B cell (primary cell): Measurements from ENCODE around the gene MED27. TPM values are rescaled to one million over a fixed set of nuclear protein-coding genes. Genes with fewer than 3 reads are reported as not detected.
"Not testable (repeated sequence)": the region's sequence is repeated elsewhere in the genome, so short reads cannot be mapped to it uniquely, and the experiment has no call there.

Experiments used
- ATAC-seq: fragments of 200-7000 bp; cut with Tn5 transposase; one replicate; pipeline ENCODE4 v1.10.0; 2021; ENCODE audit warnings: low read depth, mild to moderate bottlenecking, moderate number of reproducible peaks, moderate library complexity
- CTCF ChIA-PET: fragments of 350-600 bp; sonication (Branson Sonifier 250); formaldehyde crosslinking; loops from one replicate; lab custom pipeline; 2021; ENCODE audit warnings: antibody characterized with exemption, inconsistent platforms; lab: Charles Lee
- POLR2A ChIA-PET: fragments of 350-600 bp; sonication (Branson Sonifier 250); formaldehyde crosslinking; loops from one replicate; lab custom pipeline; 2021; ENCODE audit warnings: antibody characterized with exemption; lab: Charles Lee
- DNase-seq: peaks from one replicate; pipeline ENCODE4 v3.0.0; 2013
- H2AFZ ChIP-seq: 2 replicates; pipeline ENCODE4 v1.6.1; 2012; ENCODE audit warnings: mild to moderate bottlenecking, low read depth, low read length; ENCODE audit not compliant: insufficient read depth, poor library complexity, severe bottlenecking
- H3K27ac ChIP-seq, 2 donors: 1 replicate in 1 of 2; 2 replicates in 1 of 2; pipeline ENCODE4 v1.5.1; 2012 to 2013; ENCODE audit warnings: low read length in 2 of 2, mild to moderate bottlenecking in 2 of 2, moderate library complexity in 1 of 2
- H3K27me3 ChIP-seq, 4 experiments: fragments of 200-600 bp in 1 of 4; sonication (generic) in 1 of 4; replicated peaks in 1 of 4; 1 replicate in 2 of 4; 2 replicates in 2 of 4; pipeline versions ENCODE4 v1.6.1 to v1.7.0; 2013 to 2016; ENCODE audit warnings: low read length in 3 of 4, mild to moderate bottlenecking in 2 of 4, mixed read lengths in 1 of 4, moderate library complexity in 1 of 4; ENCODE audit not compliant: insufficient read depth in 4 of 4, control insufficient read depth in 3 of 4; ENCODE audit errors: control extremely low read depth in 1 of 4
- H3K36me3 ChIP-seq, 2 experiments: replicated peaks in 1 of 2; 1 replicate in 1 of 2; 2 replicates in 1 of 2; pipeline versions ENCODE4 v1.6.1 to v1.7.1; 2013; ENCODE audit warnings: low read length in 1 of 2; ENCODE audit not compliant: insufficient read depth in 2 of 2, control insufficient read depth in 1 of 2; ENCODE audit errors: control extremely low read depth in 1 of 2, extremely low read depth in 1 of 2
- H3K4me1 ChIP-seq, 2 donors: fragments of 200-600 bp in 1 of 2; sonication (generic) in 1 of 2; 1 replicate in 1 of 2; 2 replicates in 1 of 2; pipeline versions ENCODE4 v1.5.1 to v1.6.1; 2013 to 2017; ENCODE audit warnings: low read length in 2 of 2; ENCODE audit not compliant: control insufficient read depth in 2 of 2, insufficient read depth in 2 of 2
- H3K4me2 ChIP-seq: replicated peaks from 2 replicates; pipeline ENCODE3; 2012; ENCODE audit warnings: mild to moderate bottlenecking, low read depth, low read length; ENCODE audit not compliant: poor library complexity, severe bottlenecking
- H3K4me3 ChIP-seq, 5 experiments: fragments of 200-600 bp in 1 of 5; sonication (generic) in 1 of 5; 1 replicate in 3 of 5; 2 replicates in 2 of 5; pipeline versions ENCODE4 v1.5.1 to v1.7.0; 2011 to 2016; ENCODE audit warnings: low read length in 4 of 5, mild to moderate bottlenecking in 4 of 5, low read depth in 2 of 5, control low read depth in 1 of 5, moderate library complexity in 1 of 5; ENCODE audit not compliant: insufficient read depth in 1 of 5; ENCODE audit errors: control extremely low read depth in 1 of 5, extremely low read depth in 1 of 5
- H3K79me2 ChIP-seq: fragments of 200-600 bp; sonication (generic); one replicate; pipeline ENCODE4 v1.6.0; 2016; ENCODE audit warnings: low read length; ENCODE audit not compliant: control insufficient read depth, insufficient read depth
- H3K9ac ChIP-seq: fragments of 200-600 bp; sonication (generic); 2 replicates; pipeline ENCODE4 v1.6.1; 2017; ENCODE audit warnings: mild to moderate bottlenecking, low read length, moderate library complexity
- H3K9me3 ChIP-seq, 3 donors: one replicate each; pipeline versions ENCODE4 v1.6.1 to v1.7.1; 2013; ENCODE audit warnings: low read length in 2 of 3; ENCODE audit not compliant: control insufficient read depth in 2 of 3, insufficient read depth in 1 of 3; ENCODE audit errors: control extremely low read depth in 1 of 3
- H4K20me1 ChIP-seq: 2 replicates; pipeline ENCODE4 v1.6.0; 2012; ENCODE audit warnings: mild to moderate bottlenecking, low read length; ENCODE audit not compliant: insufficient read depth, control insufficient read depth, poor library complexity, severe bottlenecking
- H3K27ac Mint-ChIP-seq: one replicate; pipeline ENCODE4 v1.8.0; 2021; ENCODE audit warnings: mixed read lengths
- H3K27me3 Mint-ChIP-seq: one replicate; pipeline ENCODE4 v1.8.0; 2021; ENCODE audit warnings: mixed read lengths
- H3K4me1 Mint-ChIP-seq: one replicate; pipeline ENCODE4 v1.8.0; 2021; ENCODE audit warnings: mixed read lengths
- H3K4me3 Mint-ChIP-seq: one replicate; pipeline ENCODE4 v1.8.0; 2021; ENCODE audit warnings: mixed read lengths
- H3K9me3 Mint-ChIP-seq: one replicate; pipeline ENCODE4 v1.8.0; 2022; ENCODE audit warnings: mixed read lengths; ENCODE audit not compliant: insufficient read depth
- CTCF ChIP-seq: fragments of 200-600 bp; IDR thresholded peaks from one replicate; pipeline ENCODE4 v1.8.0; 2022; ENCODE audit warnings: antibody characterized with exemption, mild to moderate bottlenecking
- EZH2 ChIP-seq: IDR thresholded peaks from 2 replicates; pipeline ENCODE4 v1.6.1; 2012; ENCODE audit warnings: borderline replicate concordance, low read depth, mild to moderate bottlenecking, moderate library complexity, low read length; ENCODE audit not compliant: insufficient read depth, poor library complexity, severe bottlenecking
- WGBS: methylation state at CpG from one replicate; pipeline ENCODE4 v1.1.5; 2013; ENCODE audit warnings: missing lambda C conversion rate; ENCODE audit not compliant: insufficient coverage; 5-methylcytosine and 5-hydroxymethylcytosine counted together
- intact Hi-C: fragments of 100-400 bp; cut with micrococcal nuclease; formaldehyde crosslinking; loops from one replicate; pipeline ENCODE4 v1.10.0; 2022
- polyA plus RNA-seq: library from polyadenylated mRNA; depleted of rRNA; stranded (reverse); fragments of >200 nt; gene quantifications from 2 replicates; pipeline ENCODE4 v1.2.3, GENCODE V29; 2012
- total RNA-seq, 2 donors: library from RNA; stranded (reverse); fragments of 120-200 nt in 1 of 2; gene quantifications; 1 replicate in 1 of 2; 2 replicates in 1 of 2; pipeline versions ENCODE4 v1.2.3 to v1.2.4, GENCODE V29; 2013 to 2022

The MED27 gene
- total and polyA plus RNA-seq, 2 donors (not counting 1 experiment from before 2014, with no cell fraction given): 17.4 to 17.7 TPM

GRCh38 chr9:132011896-132012295 is 67.8 kb downstream of the MED27 start:
- Histone ChIP-seq H3K9me3 (no peaks in the 10 kb centered on the region), H3K4me3 (no peak overlapping the region), H3K9ac (no peak overlapping the region), H4K20me1 (peaks cover 8% of the 10 kb centered on the region), H3K79me2 (peaks cover 17% of the 10 kb centered on the region), H3K4me1 (no peaks in the 10 kb centered on the region), H3K36me3 (peaks cover 12 to 21% of the 10 kb centered on the region in 2 experiments), H3K27ac (no peak overlapping the region), H2AFZ (no peak overlapping the region), H3K4me2 (no peak overlapping the region), H3K27me3 (no peaks in the 10 kb centered on the region)
- DNase-seq (no peak), ATAC-seq (no peak)
- no peaks in the 10 kb centered on the region for H3K9me3 Mint-ChIP-seq
- peaks cover 3% of the 10 kb centered on the region for H3K4me1 Mint-ChIP-seq
- no peaks in the 10 kb centered on the region for H3K27me3 Mint-ChIP-seq
- no peak overlapping the region for H3K27ac Mint-ChIP-seq
- no peak overlapping the region for H3K4me3 Mint-ChIP-seq
- ChIA-PET CTCF (no interaction called here), POLR2A (no interaction called here)
- TF ChIP-seq EZH2 (no peak), CTCF (no peak)
- WGBS: no CpG with 5 or more reads among the region's 3 CpGs
- intact Hi-C loops: no loop called here

DNA sequence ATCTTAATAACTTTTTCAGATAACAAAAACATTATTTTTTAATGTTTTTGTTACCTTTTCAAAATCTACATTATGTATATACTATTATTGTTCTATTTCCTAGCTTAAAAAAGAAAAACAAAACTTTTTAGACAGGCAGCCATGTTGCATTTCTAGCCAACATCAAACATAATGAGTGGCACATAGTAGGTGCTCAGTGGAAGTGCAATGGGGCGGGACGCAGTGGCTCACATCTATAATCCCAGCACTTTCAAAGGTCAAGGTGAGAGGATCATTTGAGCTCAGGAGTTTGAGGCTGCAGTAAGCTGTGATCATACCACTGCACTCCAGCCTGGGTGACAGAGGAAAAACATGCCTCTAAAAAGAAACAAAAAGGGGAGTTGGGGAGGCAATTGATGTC is 68.4 kb downstream of the MED27 start:
- peaks cover 8% of the 10 kb centered on the region for H4K20me1 ChIP-seq
- no peaks in the 10 kb centered on the region for H3K4me1 ChIP-seq
- H3K27ac ChIP-seq: no peak overlapping the region
- peaks cover 3% of the 10 kb centered on the region for H3K4me1 Mint-ChIP-seq
- no peaks in the 10 kb centered on the region for H3K27me3 Mint-ChIP-seq
- H3K4me2 ChIP-seq: no peak overlapping the region
- H3K4me3 Mint-ChIP-seq: no peak overlapping the region
- no peak overlapping the region for H2AFZ ChIP-seq
- H3K4me3 ChIP-seq: no peak overlapping the region
- TF ChIP-seq EZH2 (no peak), CTCF (no peak)
- no peak overlapping the region for H3K27ac Mint-ChIP-seq
- H3K27me3 ChIP-seq: no peaks in the 10 kb centered on the region
- H3K36me3 ChIP-seq: peaks cover 12 to 21% of the 10 kb centered on the region in 2 experiments
- POLR2A ChIA-PET: no interaction called here
- CTCF ChIA-PET: no interaction called here
- H3K9me3 Mint-ChIP-seq: no peaks in the 10 kb centered on the region
- no peaks in the 10 kb centered on the region for H3K9me3 ChIP-seq
- DNase-seq (no peak), ATAC-seq (no peak)
- H3K79me2 ChIP-seq: peaks cover 17% of the 10 kb centered on the region
- no CpG with 5 or more reads among the region's 2 CpGs for WGBS
- intact Hi-C loops: no loop called here
- H3K9ac ChIP-seq: no peak overlapping the region

DNA sequence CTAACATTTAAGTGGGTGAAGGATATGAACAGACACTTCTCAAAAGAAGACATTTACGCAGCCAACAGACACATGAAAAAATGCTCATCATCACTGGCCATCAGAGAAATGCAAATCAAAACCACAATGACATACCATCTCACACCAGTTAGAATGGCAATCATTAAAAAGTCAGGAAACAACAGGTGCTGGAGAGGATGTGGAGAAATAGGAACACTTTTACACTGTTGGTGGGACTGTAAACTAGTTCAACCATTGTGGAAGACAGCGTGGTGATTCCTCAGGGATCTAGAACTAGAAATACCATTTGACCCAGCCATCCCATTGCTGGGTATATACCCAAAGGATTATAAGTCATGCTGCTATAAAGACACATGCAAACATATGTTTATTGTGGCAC is 69.5 kb downstream of the MED27 start:
- H3K9me3 ChIP-seq, H3K4me1 ChIP-seq, POLR2A ChIA-PET, H3K9me3 Mint-ChIP-seq, DNase-seq, H3K9ac ChIP-seq, H2AFZ ChIP-seq, H3K27ac Mint-ChIP-seq, CTCF ChIA-PET, ATAC-seq, H3K4me2 ChIP-seq, H3K4me1 Mint-ChIP-seq, H3K27me3 Mint-ChIP-seq, H3K27me3 ChIP-seq, H3K4me3 ChIP-seq, intact Hi-C loops, H3K4me3 Mint-ChIP-seq, H4K20me1 ChIP-seq, H3K27ac ChIP-seq: not testable (repeated sequence)
- peaks cover 12 to 21% of the 10 kb centered on the region in 2 experiments for H3K36me3 ChIP-seq
- no CpG with 5 or more reads among the region's 2 CpGs for WGBS
- peaks cover 17% of the 10 kb centered on the region for H3K79me2 ChIP-seq
